ENCODE measurements around the gene BDKRB1.

Gene BDKRB1

DNA sequence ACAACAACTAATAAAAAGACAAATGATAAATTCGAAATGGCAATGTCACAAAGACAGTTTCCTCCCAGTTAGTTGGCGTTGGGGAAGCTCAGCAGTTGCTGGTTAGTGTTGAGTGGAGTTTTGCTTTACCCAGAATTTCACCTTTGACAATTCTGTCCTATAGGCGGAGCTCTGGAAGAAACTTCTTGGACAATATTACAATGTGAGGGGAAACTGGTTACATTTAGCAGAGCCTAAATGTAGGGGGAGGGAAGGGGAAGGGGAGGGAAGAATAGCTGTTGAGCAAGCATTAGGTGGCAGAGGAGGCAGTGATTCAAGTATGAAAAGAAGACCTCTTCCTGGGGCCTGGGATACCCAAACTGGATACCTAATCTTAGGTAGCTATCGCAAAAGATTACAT is 51.4 kb downstream of the BDKRB1 start:
- no peaks in the 10 kb centered on the region for H3K27me3 ChIP-seq (ENCODE audit: insufficient read depth, poor library complexity, severe bottlenecking)
- TF ChIP-seq, protein P1, sequence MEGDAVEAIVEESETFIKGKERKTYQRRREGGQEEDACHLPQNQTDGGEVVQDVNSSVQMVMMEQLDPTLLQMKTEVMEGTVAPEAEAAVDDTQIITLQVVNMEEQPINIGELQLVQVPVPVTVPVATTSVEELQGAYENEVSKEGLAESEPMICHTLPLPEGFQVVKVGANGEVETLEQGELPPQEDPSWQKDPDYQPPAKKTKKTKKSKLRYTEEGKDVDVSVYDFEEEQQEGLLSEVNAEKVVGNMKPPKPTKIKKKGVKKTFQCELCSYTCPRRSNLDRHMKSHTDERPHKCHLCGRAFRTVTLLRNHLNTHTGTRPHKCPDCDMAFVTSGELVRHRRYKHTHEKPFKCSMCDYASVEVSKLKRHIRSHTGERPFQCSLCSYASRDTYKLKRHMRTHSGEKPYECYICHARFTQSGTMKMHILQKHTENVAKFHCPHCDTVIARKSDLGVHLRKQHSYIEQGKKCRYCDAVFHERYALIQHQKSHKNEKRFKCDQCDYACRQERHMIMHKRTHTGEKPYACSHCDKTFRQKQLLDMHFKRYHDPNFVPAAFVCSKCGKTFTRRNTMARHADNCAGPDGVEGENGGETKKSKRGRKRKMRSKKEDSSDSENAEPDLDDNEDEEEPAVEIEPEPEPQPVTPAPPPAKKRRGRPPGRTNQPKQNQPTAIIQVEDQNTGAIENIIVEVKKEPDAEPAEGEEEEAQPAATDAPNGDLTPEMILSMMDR (IDR thresholded peaks at IDR 0.05; ENCODE audit: poor library complexity, severe bottlenecking): no peak
- H3K36me3 ChIP-seq (ENCODE audit: low read depth): peaks cover 82% of the 10 kb centered on the region
- ATAC-seq (ENCODE audit: low read depth): no peak
- H3K27ac ChIP-seq (ENCODE audit: poor library complexity, severe bottlenecking): no peak overlapping the region
- DNase-seq (ENCODE audit: low spot score): no peak
- H3K4me3 ChIP-seq (ENCODE audit: severe bottlenecking): no peak overlapping the region
- no peaks in the 10 kb centered on the region for H3K9me3 ChIP-seq (ENCODE audit: severe bottlenecking)
- no peaks in the 10 kb centered on the region for H3K4me1 ChIP-seq (ENCODE audit: insufficient read depth, poor library complexity, severe bottlenecking)

GRCh38 chr14:96309133-96309895 is 53.3 kb downstream of the BDKRB1 start:
- Histone ChIP-seq H3K9me3 (ENCODE audit: severe bottlenecking) (no peaks in the 10 kb centered on the region), H3K36me3 (ENCODE audit: low read depth) (peaks cover 84% of the 10 kb centered on the region), H3K27me3 (ENCODE audit: insufficient read depth, poor library complexity, severe bottlenecking) (no peaks in the 10 kb centered on the region), H3K4me1 (ENCODE audit: insufficient read depth, poor library complexity, severe bottlenecking) (no peaks in the 10 kb centered on the region), H3K4me3 (ENCODE audit: severe bottlenecking) (no peak overlapping the region), H3K27ac (ENCODE audit: poor library complexity, severe bottlenecking) (no peak overlapping the region)
- no peak for ATAC-seq (ENCODE audit: low read depth)
- no peak for DNase-seq (ENCODE audit: low spot score)
- TF ChIP-seq, protein P1 (IDR thresholded peaks at IDR 0.05; ENCODE audit: poor library complexity, severe bottlenecking): no peak

GRCh38 chr14:96309896-96310330 is 53.9 kb downstream of the BDKRB1 start:
- DNase-seq (ENCODE audit: low spot score) (no peak), ATAC-seq (ENCODE audit: low read depth) (no peak)
- no peak overlapping the region for H3K27ac ChIP-seq (ENCODE audit: poor library complexity, severe bottlenecking)
- H3K9me3 ChIP-seq (ENCODE audit: severe bottlenecking): no peaks in the 10 kb centered on the region
- H3K27me3 ChIP-seq (ENCODE audit: insufficient read depth, poor library complexity, severe bottlenecking): no peaks in the 10 kb centered on the region
- H3K4me3 ChIP-seq (ENCODE audit: severe bottlenecking): no peak overlapping the region
- no peaks in the 10 kb centered on the region for H3K4me1 ChIP-seq (ENCODE audit: insufficient read depth, poor library complexity, severe bottlenecking)
- H3K36me3 ChIP-seq (ENCODE audit: low read depth): peaks cover 83% of the 10 kb centered on the region
- TF ChIP-seq, protein P1 (IDR thresholded peaks at IDR 0.05; ENCODE audit: poor library complexity, severe bottlenecking): no peak

DNA sequence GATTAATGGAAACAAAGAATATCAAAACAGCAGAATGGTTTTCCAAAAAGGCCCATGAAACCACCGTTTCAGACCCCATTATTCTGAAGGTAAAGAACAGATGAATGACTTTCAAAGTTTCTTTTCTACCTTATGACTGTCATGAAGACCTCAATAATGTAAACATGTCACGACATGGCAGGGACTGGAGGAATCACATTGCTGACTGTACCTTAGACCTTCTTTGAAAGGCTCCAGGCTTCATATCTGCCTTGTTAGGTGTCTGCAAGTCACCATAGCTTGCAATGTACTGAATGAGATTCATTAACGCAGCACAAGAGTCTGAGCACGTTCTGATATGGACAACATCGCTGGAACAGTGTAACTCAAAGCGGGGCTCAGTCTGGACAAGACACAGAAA is 54.9 kb downstream of the BDKRB1 start:
- Histone ChIP-seq H3K27me3 (ENCODE audit: insufficient read depth, poor library complexity, severe bottlenecking) (no peaks in the 10 kb centered on the region), H3K36me3 (ENCODE audit: low read depth) (peaks cover 83% of the 10 kb centered on the region), H3K9me3 (ENCODE audit: severe bottlenecking) (no peaks in the 10 kb centered on the region), H3K27ac (ENCODE audit: poor library complexity, severe bottlenecking) (no peak overlapping the region), H3K4me3 (ENCODE audit: severe bottlenecking) (no peak overlapping the region), H3K4me1 (ENCODE audit: insufficient read depth, poor library complexity, severe bottlenecking) (no peaks in the 10 kb centered on the region)
- no peak for DNase-seq (ENCODE audit: low spot score)
- TF ChIP-seq, protein P1 (IDR thresholded peaks at IDR 0.05; ENCODE audit: poor library complexity, severe bottlenecking): no peak
- no peak for ATAC-seq (ENCODE audit: low read depth)
